ENCODE measurements around the gene ATP1B4.

DNA sequence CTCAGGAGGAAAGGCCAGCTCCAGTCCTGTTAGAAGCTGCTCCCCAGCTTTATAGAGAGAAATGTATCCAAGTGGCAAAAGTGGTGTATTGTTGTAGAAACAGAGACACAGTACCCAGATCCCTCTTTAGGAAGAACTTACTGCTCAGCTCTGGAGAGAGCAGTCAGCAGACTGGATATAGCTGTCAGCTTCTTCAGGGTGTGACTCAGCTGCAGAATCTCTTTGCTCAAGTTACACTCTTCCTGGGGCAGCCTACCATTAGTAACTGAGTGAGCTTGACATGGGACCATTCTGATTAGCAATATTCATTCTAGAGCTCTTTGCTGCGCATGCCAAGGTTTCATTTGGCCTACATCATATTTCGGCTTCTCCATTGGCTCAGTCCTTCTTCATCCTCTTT lies 40.5 kb downstream of the ATP1B4 start:
- TF ChIP-seq CTCF (IDR thresholded peaks at IDR 0.05; ENCODE audit: borderline replicate concordance, extremely low read depth, low read length, poor library complexity, severe bottlenecking) (no peak), EZH2 (IDR thresholded peaks at IDR 0.05; ENCODE audit: borderline replicate concordance, low read depth, low read length, severe bottlenecking) (no peak)

Data from DND-41 (cell line).